Thoracic aorta (tissue), 2 donors: ENCODE data around the gene RNF183. TPM values are rescaled to one million over a fixed set of nuclear protein-coding genes. Genes with fewer than 3 reads are reported as not detected.

Source experiments
- ATAC-seq: fragments of 150-250 bp; one replicate; pipeline ENCODE4 v1.8.0; 2017; ENCODE audit warnings: low read depth; ENCODE audit not compliant: insufficient number of reproducible peaks, low FRiP score
- DNase-seq: peaks from one replicate; pipeline ENCODE4 v3.0.0-alpha.2; 2020; ENCODE audit warnings: low spot score
- H3K27ac ChIP-seq, 2 donors: fragments of 200-600 bp; sonication (generic); 1 replicate in 1 of 2; 2 replicates in 1 of 2; pipeline ENCODE4 v1.5.1; 2016; ENCODE audit warnings: mild to moderate bottlenecking in 2 of 2, moderate library complexity in 2 of 2
- H3K27me3 ChIP-seq: fragments of 200-600 bp; sonication (generic); replicated peaks from 2 replicates; pipeline ENCODE4 v1.6.0; 2016; ENCODE audit warnings: mild to moderate bottlenecking; ENCODE audit not compliant: insufficient read depth
- H3K36me3 ChIP-seq: fragments of 200-600 bp; sonication (generic); one replicate; pipeline ENCODE4 v1.5.1; 2016
- H3K4me1 ChIP-seq, 2 donors: fragments of 200-600 bp; sonication (generic); 1 replicate in 1 of 2; 2 replicates in 1 of 2; pipeline versions ENCODE4 v1.5.1 to v1.6.0; 2016; ENCODE audit warnings: low read depth in 2 of 2, mild to moderate bottlenecking in 1 of 2; ENCODE audit not compliant: control insufficient read depth in 1 of 2
- H3K4me3 ChIP-seq: fragments of 200-600 bp; sonication (generic); 2 replicates; pipeline ENCODE4 v1.5.1; 2016; ENCODE audit warnings: mild to moderate bottlenecking
- H3K9me3 ChIP-seq: fragments of 200-600 bp; sonication (generic); 2 replicates; pipeline ENCODE4 v1.5.1; 2016
- CTCF ChIP-seq: fragments of 200-600 bp; sonication (generic); IDR thresholded peaks from one replicate; pipeline ENCODE4 v1.5.1; 2019; ENCODE audit warnings: antibody characterized with exemption
- total RNA-seq, 2 donors: library from RNA; depleted of rRNA; stranded (reverse); fragments of >200 nt; gene quantifications; one replicate each; pipeline versions ENCODE4 v1.1.0 to v1.2.3, GENCODE V29; 2016

The RNF183 gene
- total RNA-seq, 2 donors from 2014 or later, result not detected

- Histone ChIP-seq H3K4me3 (peak within 1 kb of the TSS; percentile 82), H3K9me3 (no peaks in the 10 kb centered on the region), H3K27me3 (no peaks in the 10 kb centered on the region), H3K4me1 (peaks cover 7 to 25% of the 10 kb centered on the region in 2 donors), H3K36me3 (peaks cover 34% of the 10 kb centered on the region), H3K27ac (peak within 1 kb of the TSS; percentile 84 to 92)
- ATAC-seq, result peak; percentile 97
- DNase-seq, result peak; percentile 90
- no peak for TF ChIP-seq CTCF
These were observed 27.7 kb downstream of the RNF183 start, which contains the start of the genes CDC26 and PRPF4 for GRCh38 chr9:113275157-113276131. Gene CDC26, minus strand, starts transcription at chr9:113275572. Its CDS starts 3,065 bp downstream, at chr9:113272507. Gene PRPF4, plus strand, starts transcription at chr9:113275658. Its CDS starts 86 bp downstream, at chr9:113275744.

DNA sequence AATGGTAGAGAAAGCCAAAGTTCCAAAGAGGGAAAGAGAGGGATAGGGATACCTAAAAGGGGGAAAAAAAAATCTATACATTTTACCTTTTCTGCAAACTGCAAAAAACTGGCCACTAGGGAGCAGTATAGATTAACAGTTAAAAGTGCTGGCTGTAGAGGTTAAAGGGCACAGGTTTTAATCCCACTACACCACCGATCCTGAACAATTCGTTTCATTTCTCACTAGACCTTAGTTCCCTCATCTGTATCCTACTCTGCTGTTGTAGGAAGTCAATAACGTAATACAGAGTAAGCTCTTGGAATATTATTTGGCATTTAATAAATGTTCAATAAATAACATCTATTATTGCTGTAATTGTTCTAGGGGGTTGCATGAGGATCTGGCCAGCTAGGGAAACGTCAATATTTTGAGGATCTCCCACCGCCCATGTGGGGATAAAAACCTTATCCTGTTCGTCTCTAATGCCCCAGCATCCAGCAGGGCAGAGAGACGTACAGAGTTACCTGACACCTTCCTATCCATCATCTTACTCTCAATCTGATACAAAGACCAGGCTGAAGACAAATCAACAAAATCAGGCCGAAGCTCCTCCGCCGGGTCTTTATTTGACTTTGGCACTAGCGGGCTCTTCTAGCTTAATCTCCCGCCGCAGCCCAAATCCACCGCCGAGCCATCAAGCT is 28.6 kb downstream of the RNF183 start:
- Histone ChIP-seq H3K9me3 (no peaks in the 10 kb centered on the region), H3K27ac (peak overlapping the region; percentile 84 to 92), H3K36me3 (peaks cover 36% of the 10 kb centered on the region), H3K27me3 (no peaks in the 10 kb centered on the region), H3K4me1 (peaks cover 7 to 25% of the 10 kb centered on the region in 2 donors), H3K4me3 (peak overlapping the region; percentile 82)
- ATAC-seq (no peak), DNase-seq (no peak)
- TF ChIP-seq CTCF, result peak; percentile 60

GRCh38 chr9:113269871-113270270 is 33.3 kb downstream of the RNF183 start:
- peaks cover 4 to 10% of the 10 kb centered on the region in 2 donors for H3K4me1 ChIP-seq
- H3K36me3 ChIP-seq, result peaks cover 48% of the 10 kb centered on the region
- TF ChIP-seq CTCF, result no peak
- no peak overlapping the region for H3K4me3 ChIP-seq
- H3K27ac ChIP-seq, result no peak overlapping the region
- H3K9me3 ChIP-seq, result no peaks in the 10 kb centered on the region
- H3K27me3 ChIP-seq, result no peaks in the 10 kb centered on the region
- no peak for ATAC-seq
- no peak for DNase-seq

GRCh38 chr9:113269355-113269754 is 33.8 kb downstream of the RNF183 start:
- no peak for ATAC-seq
- Histone ChIP-seq H3K4me1 (peaks cover 4 to 6% of the 10 kb centered on the region in 2 donors), H3K27me3 (no peaks in the 10 kb centered on the region), H3K4me3 (no peak overlapping the region), H3K9me3 (no peaks in the 10 kb centered on the region), H3K27ac (no peak overlapping the region), H3K36me3 (peaks cover 48% of the 10 kb centered on the region)
- TF ChIP-seq CTCF, result no peak
- no peak for DNase-seq
